CD4-positive, alpha-beta T cell treated with Interferon alpha-2 for 1 hour (primary cell): Measurements from ENCODE around the gene CPSF4.
"Not testable (repeated sequence)": the region's sequence is repeated elsewhere in the genome, so short reads cannot be mapped to it uniquely, and the experiment has no call there.

Experiments
- DNase-seq, 2 donors: peaks; one replicate each; pipeline ENCODE4 v3.0.0-alpha.2; 2020 to 2022

Gene CPSF4

DNA sequence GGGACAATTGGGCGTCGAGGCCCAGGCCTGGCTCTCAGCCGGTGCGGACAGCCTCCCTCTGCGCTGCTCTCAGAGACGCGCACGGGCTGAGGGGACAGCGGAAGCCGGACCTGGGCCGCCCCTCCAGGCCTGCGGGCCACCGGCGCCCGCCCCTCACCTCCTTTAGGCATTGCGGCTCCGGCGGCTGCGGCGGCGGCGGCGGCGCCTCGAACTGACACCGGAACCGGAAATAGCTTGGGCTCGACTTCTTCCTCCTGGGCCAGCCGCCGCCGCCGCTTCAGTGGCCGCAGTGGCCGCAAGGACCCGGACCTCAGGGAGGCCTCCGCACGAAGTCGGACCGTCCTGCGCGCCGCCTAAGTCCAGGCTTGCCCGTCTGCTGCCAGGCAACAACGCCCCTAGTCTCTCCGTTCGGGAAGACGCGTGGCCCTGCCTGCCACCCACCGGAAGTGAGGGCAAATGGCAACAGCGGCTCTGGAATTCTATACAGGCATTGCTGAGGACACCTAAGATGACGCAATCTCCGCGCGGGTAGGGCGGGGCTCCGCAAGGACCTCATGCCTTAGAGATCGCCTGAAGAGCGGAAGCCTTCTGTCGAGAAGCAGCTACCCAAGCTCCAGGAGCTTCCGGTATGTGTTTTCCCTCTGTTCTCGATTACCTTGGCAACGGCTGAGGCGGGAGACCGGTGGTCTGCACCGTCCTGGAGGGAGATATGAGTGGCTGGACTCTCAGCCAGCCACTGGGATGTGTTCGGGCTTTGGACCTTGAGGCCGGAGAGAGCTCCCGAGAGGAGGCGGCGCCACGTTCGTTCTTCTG lies 30.2 kb upstream of the CPSF4 start, which contains the start of the genes BUD31 and PDAP1:
Gene BUD31 (plus strand): TSS at position 591 of the 813 bp plus-strand sequence. CDS start 2,124 bp downstream, outside the sequence.
Gene PDAP1 (minus strand): TSS at position 219 of the 813 bp plus-strand sequence. CDS start 49 bp downstream, at position 170.
- DNase-seq: peak; percentile 93 to 97

- no peak for DNase-seq
Observed at GRCh38 chr7:99409192-99409572, 29.6 kb upstream of the CPSF4 start.

DNA sequence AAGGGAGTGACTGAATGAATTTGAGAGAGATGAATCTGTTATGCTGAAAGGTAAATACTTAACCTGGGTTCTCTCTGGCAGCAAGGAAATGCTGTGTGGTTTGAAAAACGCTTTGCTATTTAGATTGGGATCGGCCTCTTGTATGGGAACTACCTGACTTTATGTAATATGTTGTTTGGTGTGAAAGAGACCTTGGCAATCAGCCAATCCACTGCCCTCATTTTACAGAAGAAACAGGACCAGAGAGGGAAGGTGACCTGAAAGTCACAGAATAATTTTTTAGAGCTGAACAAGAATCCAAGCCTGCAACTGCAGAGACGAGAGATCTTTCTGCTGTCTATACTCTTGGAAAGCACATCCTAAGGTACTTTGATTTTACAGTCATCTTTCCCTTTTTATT lies 28.9 kb upstream of the CPSF4 start:
- DNase-seq: peak in 1 of 2 donors; percentile 29

- no peak for DNase-seq
Observed at GRCh38 chr7:99410635-99411034, 28.1 kb upstream of the CPSF4 start.

- DNase-seq: peak; percentile 17 to 35
Observed at GRCh38 chr7:99415513-99416127, 23.1 kb upstream of the CPSF4 start.

DNA sequence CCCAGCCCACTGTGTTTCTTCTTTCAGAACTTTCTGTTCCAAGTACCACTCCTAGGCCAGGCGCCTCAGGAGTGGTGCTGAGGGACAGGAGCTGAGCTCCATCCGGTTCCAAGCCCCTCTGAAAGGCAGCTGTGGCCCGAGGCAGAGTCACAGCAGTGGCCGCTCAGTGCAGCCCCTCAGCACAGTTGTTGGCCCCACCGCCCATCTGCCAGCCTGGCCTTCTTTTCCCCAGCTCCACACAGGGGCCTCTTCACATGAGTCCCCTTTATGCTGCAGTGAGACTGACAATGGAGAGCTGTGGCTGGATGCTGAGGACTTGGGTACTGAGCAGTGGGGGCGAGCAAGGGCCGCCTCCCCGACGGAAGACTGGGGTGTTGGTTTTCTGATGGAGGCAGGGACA lies 20.5 kb upstream of the CPSF4 start:
- no peak for DNase-seq

- no peak for DNase-seq
Observed at GRCh38 chr7:99419323-99420021, 19.3 kb upstream of the CPSF4 start.

DNA sequence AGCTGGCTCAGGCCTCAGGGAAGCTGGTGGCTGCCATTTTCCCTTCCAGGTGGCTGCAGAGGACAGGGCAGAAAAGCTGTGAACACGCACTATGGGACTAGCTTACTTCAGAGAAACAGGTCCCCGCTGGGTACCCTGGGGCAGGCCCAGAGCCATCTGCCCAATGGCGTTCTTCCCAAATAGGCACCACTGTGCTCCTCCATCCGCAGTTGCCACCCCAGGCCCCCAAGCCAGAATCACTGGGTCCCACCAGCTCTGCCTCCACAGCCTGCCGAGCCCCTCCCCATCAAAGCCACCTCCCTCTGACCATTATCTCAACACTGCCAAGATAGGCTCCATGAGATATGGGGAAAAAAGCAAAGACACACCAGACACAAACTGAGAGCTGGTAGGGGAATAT lies 18.5 kb upstream of the CPSF4 start:
- no peak for DNase-seq

GRCh38 chr7:99420986-99421385 lies 17.8 kb upstream of the CPSF4 start:
- no peak for DNase-seq

DNA sequence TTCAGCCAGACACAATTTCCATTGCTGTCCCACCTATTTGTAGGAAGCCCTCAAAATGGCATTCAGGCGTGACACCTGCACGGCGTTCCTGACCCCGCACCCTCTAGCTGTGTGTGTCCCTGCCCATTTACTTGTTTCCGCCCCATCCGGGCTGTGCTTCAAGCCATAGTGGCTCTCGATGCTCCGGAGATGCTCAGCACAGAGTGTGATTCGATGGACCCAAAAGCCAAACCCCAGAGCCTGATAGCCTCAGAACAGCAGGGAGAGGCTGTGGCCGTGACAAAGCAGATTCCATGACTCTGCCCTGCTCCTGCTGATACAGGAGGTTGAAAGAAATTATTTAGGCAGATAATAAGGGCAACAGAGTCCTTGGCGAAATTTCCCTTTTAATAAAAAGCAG lies 16.6 kb upstream of the CPSF4 start:
- no peak for DNase-seq

DNA sequence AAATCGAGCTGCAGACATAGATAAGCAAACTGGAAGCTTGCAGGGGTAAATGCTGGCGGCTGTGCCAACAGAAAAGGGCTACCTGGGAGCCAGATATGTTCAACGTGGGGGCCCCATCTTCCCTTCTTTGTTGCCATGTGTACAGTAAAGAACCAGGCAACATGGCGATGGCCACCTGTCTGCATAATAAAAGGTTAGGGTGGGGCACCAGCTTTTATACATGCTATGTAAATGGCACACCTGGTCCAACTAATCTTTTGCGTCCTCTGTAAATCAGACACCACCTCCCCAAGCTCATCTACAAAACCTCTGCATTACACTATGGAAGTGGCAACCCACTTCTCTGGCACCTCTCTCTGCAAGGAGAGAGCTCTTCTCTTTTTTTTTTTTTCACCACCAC lies 16.1 kb upstream of the CPSF4 start:
- DNase-seq: no peak

GRCh38 chr7:99424932-99425730 lies 13.6 kb upstream of the CPSF4 start:
- DNase-seq: no peak

GRCh38 chr7:99428972-99429566 lies 9.7 kb upstream of the CPSF4 start:
- DNase-seq: peak in 1 of 2 donors; percentile 23

DNA sequence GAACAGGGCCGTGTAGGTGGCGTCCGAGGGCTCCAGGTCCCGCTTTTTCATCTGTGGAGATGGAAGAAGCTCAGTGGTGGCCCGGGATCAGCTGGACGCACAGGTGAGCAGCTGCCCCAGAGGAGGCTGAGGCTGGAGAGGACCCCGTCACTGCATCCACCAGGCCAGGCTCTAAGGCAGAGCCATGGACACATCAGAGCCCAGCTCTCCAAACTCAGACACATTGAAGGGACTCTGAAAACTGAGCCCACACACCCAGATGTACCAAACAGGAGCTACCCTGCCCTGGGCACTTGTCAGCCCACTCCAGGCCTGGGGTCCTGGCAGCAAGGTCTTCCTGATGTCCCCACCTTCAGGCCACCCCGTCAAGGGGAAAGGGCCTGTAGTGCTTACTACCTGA lies 9.0 kb upstream of the CPSF4 start:
- DNase-seq: no peak

DNA sequence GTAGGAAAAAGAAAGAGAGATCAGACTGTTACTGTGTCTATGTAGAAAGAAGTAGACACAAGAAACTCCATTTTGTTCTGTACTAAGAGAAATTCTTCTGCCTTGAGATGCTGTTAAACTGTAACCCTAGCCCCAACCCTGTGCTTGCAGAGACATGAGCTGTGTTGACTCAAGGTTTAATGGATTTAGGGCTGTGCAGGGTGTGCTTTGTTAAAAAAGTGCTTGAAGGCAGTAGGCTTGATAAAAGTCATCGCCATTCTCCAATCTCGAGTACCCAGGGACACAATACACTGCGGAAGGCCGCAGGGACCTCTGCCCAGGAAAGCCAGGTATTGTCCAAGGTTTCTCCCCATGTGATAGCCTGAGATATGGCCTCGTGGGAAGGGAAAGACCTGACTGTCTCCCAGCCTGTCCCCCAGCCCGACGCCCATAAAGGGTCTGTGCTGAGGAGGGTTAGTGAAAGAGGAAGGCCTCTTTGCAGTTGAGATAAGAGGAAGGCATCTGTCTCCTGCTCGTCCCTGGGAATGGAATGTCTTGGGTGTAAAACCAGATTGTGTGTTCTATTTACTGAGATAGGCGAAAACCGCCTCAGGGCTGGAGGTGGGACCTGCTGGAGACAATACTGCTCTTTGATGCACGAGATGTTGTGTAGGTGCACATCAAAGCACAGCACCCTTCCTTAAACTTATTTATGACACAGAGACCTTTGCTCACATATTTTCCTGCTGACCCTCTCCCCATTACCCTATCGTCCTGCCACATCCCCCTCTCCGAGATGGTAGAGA lies 6.8 kb upstream of the CPSF4 start:
- DNase-seq: not testable (repeated sequence)

DNA sequence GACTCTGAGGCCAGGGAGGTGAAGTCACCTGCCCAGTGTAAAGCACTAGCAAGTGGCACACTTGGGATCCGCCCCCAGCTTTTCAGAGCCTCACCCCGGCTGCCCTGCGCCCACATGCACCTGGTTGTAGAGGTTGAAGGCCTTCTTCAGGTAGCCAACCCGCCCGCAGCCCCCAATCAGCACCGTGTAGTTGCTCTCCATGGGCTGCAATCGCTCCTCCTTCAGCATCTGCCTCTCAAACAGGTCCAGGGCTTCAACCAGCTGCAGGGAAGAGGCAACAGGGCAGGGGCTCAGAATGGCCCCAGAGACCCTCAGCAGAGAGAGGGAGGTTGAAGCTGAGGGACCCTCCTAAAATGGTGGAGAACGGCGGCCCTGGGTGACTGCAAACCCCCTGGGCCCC lies 5.6 kb upstream of the CPSF4 start:
- no peak for DNase-seq

DNA sequence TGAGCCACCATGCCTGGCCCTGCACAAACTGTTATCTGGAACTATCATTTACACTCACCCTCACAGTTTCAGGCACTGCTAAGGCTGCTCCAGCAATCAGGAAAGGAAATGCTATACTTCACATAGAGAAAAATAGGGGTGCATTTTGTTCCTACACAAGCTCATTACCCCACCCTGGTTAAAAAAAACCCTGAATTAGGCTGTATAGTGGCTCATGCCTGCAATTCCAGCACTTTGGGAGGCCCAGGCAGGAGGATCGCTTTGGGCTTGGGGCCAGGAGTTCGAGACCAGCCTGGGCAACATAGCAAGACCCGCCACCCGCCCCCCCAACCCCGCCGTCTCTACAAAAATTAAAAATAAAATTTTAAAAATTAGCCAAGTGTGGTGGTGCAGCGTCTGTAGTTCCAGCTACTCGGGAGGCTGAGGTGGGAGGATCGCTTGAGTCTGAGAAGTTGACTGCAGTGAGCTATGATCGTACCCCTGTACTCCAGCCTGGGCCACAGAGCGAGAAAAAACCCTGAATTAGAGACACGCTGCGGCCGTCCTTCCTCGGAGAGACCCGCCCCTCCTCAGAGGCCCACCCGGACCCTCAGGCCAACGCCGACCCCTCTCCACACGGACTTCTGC lies 684 bp upstream of the CPSF4 start:
- no peak for DNase-seq

- no peak for DNase-seq
Observed at GRCh38 chr7:99440195-99440594, 1.5 kb downstream of the CPSF4 start.

DNA sequence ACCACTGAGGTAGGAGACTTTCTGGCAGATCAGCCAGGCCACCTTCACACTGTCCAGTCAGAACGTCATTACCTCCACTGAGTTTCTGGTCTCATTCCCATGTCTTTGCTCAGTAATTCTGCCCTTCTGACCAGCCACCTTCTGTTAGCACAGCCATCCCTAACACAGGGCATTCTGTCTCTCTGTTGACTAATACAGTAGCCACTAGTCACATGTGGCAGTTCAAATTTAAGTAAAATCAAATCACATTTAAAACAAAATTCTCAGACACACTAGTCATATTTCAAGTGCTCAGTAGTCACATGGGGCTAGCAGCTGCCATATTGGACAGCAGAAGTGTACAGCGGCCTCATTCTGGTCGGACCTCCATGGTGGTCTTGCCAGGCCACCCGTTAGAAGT lies 7.4 kb downstream of the CPSF4 start:
- no peak for DNase-seq

DNA sequence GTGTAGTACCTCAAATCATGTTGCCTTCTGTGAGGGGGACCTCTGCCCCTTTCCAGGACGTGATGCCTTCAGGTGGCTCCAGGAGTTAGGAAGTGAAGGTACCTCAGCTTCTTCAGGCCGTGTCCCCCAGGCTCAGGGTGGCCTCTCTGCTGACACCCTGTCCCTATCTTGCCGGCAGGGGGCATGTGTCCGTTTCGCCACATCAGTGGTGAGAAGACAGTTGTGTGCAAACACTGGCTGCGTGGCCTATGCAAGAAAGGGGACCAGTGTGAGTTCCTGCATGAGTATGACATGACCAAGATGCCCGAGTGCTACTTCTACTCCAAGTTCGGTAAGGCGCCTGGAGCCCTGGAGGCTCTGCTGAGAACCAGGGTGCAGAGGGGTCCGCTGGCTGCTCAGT lies 9.2 kb downstream of the CPSF4 start:
- peak in 1 of 2 donors; percentile 23 for DNase-seq

- no peak for DNase-seq
Observed at GRCh38 chr7:99448855-99449254, 10.1 kb downstream of the CPSF4 start.
